Left hindlimb (tissue), 1 donor: ENCODE measurements around the gene SDK1.
A peak's percentile ranks its signal among the peaks of the same experiment; 100 is the strongest.

Experiments used
- DNase-seq: peaks from one replicate; pipeline ENCODE4 v3.0.0-alpha.2; 2018

The SDK1 gene

GRCh38 chr7:3300651-3301448 lies at the start of gene SDK1:
Gene SDK1 (plus strand): TSS chr7:3301252. CDS start chr7:3301587, 335 bp downstream.
- peak; percentile 93 for DNase-seq

- no peak for DNase-seq
Measured at GRCh38 chr7:3254718-3255117, 46.3 kb upstream of the SDK1 start.

GRCh38 chr7:3259711-3260400 lies 41.2 kb upstream of the SDK1 start:
- no peak for DNase-seq

- DNase-seq, result peak; percentile 42
Measured at GRCh38 chr7:3260401-3260715, 40.7 kb upstream of the SDK1 start.

GRCh38 chr7:3264693-3265339 lies 36.2 kb upstream of the SDK1 start:
- no peak for DNase-seq

- DNase-seq, result no peak
Measured at GRCh38 chr7:3265388-3265787, 35.7 kb upstream of the SDK1 start.

- DNase-seq, result no peak
Measured at GRCh38 chr7:3266240-3266639, 34.8 kb upstream of the SDK1 start.

- DNase-seq, result no peak
Measured at GRCh38 chr7:3267966-3268690, 32.9 kb upstream of the SDK1 start.

- DNase-seq, result no peak
Measured at GRCh38 chr7:3270362-3270761, 30.7 kb upstream of the SDK1 start.

GRCh38 chr7:3271298-3271697 lies 29.8 kb upstream of the SDK1 start:
- DNase-seq, result no peak

GRCh38 chr7:3272691-3273141 lies 28.3 kb upstream of the SDK1 start:
- DNase-seq, result no peak

GRCh38 chr7:3274131-3274530 lies 26.9 kb upstream of the SDK1 start:
- DNase-seq, result no peak

- no peak for DNase-seq
Measured at GRCh38 chr7:3277604-3278572, 23.2 kb upstream of the SDK1 start.

GRCh38 chr7:3279147-3279818 lies 21.8 kb upstream of the SDK1 start:
- DNase-seq, result no peak

- DNase-seq, result no peak
Measured at GRCh38 chr7:3280445-3280844, 20.6 kb upstream of the SDK1 start.

- DNase-seq, result no peak
Measured at GRCh38 chr7:3280946-3281656, 20.0 kb upstream of the SDK1 start.

GRCh38 chr7:3282457-3282856 lies 18.6 kb upstream of the SDK1 start:
- no peak for DNase-seq

- no peak for DNase-seq
Measured at GRCh38 chr7:3283130-3283704, 17.8 kb upstream of the SDK1 start.

- no peak for DNase-seq
Measured at GRCh38 chr7:3285652-3286051, 15.4 kb upstream of the SDK1 start.

- no peak for DNase-seq
Measured at GRCh38 chr7:3289996-3290395, 11.1 kb upstream of the SDK1 start.
